ENCODE data around the gene THRSP.
"Not testable (repeated sequence)": the region's sequence is repeated elsewhere in the genome, so short reads cannot be mapped to it uniquely, and the experiment has no call there.

Gene THRSP

GRCh38 chr11:78063440-78064181 is at the start of gene THRSP:
Gene THRSP, plus strand, starts transcription at chr11:78063861. Its CDS starts 21 bp downstream, at chr11:78063882.
- DNase-seq (ENCODE audit: low spot score) = peak; percentile 41

GRCh38 chr11:78014937-78015520 is 48.6 kb upstream of the THRSP start:
- not testable (repeated sequence) for DNase-seq (ENCODE audit: low spot score)

- DNase-seq (ENCODE audit: low spot score) = no peak
Measured at GRCh38 chr11:78015878-78016277, 47.8 kb upstream of the THRSP start.

GRCh38 chr11:78019808-78020207 is 43.9 kb upstream of the THRSP start:
- peak; percentile 85 for DNase-seq (ENCODE audit: low spot score)

GRCh38 chr11:78020246-78020645 is 43.4 kb upstream of the THRSP start:
- DNase-seq (ENCODE audit: low spot score) = no peak

GRCh38 chr11:78021611-78022010 is 42.0 kb upstream of the THRSP start:
- DNase-seq (ENCODE audit: low spot score) = no peak

- DNase-seq (ENCODE audit: low spot score) = peak; percentile 78
Measured at GRCh38 chr11:78022397-78023396, 41.0 kb upstream of the THRSP start, which contains the start of gene KCTD14. Gene KCTD14, minus strand, starts transcription at chr11:78023276. Its CDS starts 27 bp downstream, at chr11:78023249.

- DNase-seq (ENCODE audit: low spot score) = no peak
Measured at GRCh38 chr11:78023426-78023825, 40.2 kb upstream of the THRSP start.

GRCh38 chr11:78025378-78025777 is 38.3 kb upstream of the THRSP start:
- no peak for DNase-seq (ENCODE audit: low spot score)

- DNase-seq (ENCODE audit: low spot score) = no peak
Measured at GRCh38 chr11:78027759-78028158, 35.9 kb upstream of the THRSP start.

- DNase-seq (ENCODE audit: low spot score) = peak; percentile 64
Measured at GRCh38 chr11:78028423-78028822, 35.2 kb upstream of the THRSP start.

GRCh38 chr11:78030429-78031325 is 33.0 kb upstream of the THRSP start:
- DNase-seq (ENCODE audit: low spot score) = peak; percentile 48

GRCh38 chr11:78031629-78032028 is 32.0 kb upstream of the THRSP start:
- DNase-seq (ENCODE audit: low spot score) = no peak

- no peak for DNase-seq (ENCODE audit: low spot score)
Measured at GRCh38 chr11:78032090-78032489, 31.6 kb upstream of the THRSP start.

GRCh38 chr11:78033040-78033439 is 30.6 kb upstream of the THRSP start:
- DNase-seq (ENCODE audit: low spot score) = no peak

GRCh38 chr11:78034623-78035022 is 29.0 kb upstream of the THRSP start:
- DNase-seq (ENCODE audit: low spot score) = no peak

GRCh38 chr11:78036313-78036712 is 27.3 kb upstream of the THRSP start:
- DNase-seq (ENCODE audit: low spot score) = no peak

- peak; percentile 22 for DNase-seq (ENCODE audit: low spot score)
Measured at GRCh38 chr11:78037056-78037455, 26.6 kb upstream of the THRSP start.

- DNase-seq (ENCODE audit: low spot score) = no peak
Measured at GRCh38 chr11:78037825-78038620, 25.6 kb upstream of the THRSP start.

- peak; percentile 85 for DNase-seq (ENCODE audit: low spot score)
Measured at GRCh38 chr11:78038697-78039313, 24.9 kb upstream of the THRSP start.

Measured in kidney tubule cell (primary cell).